Coronary artery (tissue), 2 donors: ENCODE data around the gene NOL9.
"Not testable (repeated sequence)": the region's sequence is repeated elsewhere in the genome, so short reads cannot be mapped to it uniquely, and the experiment has no call there.

Experiments used
- DNase-seq: peaks from one replicate; pipeline ENCODE4 v3.0.0-alpha.2; 2017; ENCODE audit warnings: low spot score
- H3K27ac ChIP-seq, 2 donors: fragments of 200-600 bp; sonication (generic); one replicate each; pipeline ENCODE4 v1.5.1; 2016 to 2019
- H3K4me3 ChIP-seq: fragments of 200-600 bp; sonication (generic); 2 replicates; pipeline ENCODE4 v1.5.1; 2016; ENCODE audit warnings: mild to moderate bottlenecking, moderate library complexity
- CTCF ChIP-seq: fragments of 200-600 bp; sonication (generic); IDR thresholded peaks from one replicate; pipeline ENCODE4 v1.5.1; 2019; ENCODE audit warnings: antibody characterized with exemption

NOL9 gene

GRCh38 chr1:6495041-6495441, 59.3 kb downstream of the NOL9 start:
- Histone ChIP-seq H3K4me3 (no peak overlapping the region), H3K27ac (no peak overlapping the region)
- no peak for DNase-seq
- TF ChIP-seq CTCF: no peak

DNA sequence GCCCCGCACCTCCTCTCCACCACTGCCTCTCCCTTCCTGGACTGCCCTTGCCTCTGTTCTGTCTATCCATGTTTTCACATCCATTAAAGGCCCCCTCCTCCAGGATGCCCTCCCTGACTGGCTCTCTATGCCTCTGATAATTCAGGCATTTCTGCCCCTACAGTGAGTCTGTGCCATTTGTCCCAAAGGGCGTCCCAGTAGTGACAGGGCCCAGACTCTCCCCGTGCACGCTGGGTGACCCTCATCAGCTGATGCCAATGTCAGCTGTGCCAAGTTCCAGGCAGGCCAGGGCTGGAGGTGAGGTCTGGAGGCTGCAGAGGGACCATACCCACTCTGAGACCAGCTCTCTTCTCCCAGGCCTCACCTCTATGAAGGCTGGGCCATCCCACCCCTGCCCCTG, 59.7 kb downstream of the NOL9 start:
- no peak for DNase-seq
- Histone ChIP-seq H3K4me3 (no peak overlapping the region), H3K27ac (no peak overlapping the region)
- no peak for TF ChIP-seq CTCF

GRCh38 chr1:6493834-6494223, 60.5 kb downstream of the NOL9 start:
- H3K4me3 ChIP-seq: not testable (repeated sequence)

GRCh38 chr1:6491966-6492365, 62.3 kb downstream of the NOL9 start:
- DNase-seq: no peak
- no peak overlapping the region for H3K4me3 ChIP-seq
- peak overlapping the region in 1 of 2 donors; percentile 42 for H3K27ac ChIP-seq
- no peak for TF ChIP-seq CTCF

More at GRCh38 chr1:6493834-6494223, 60.5 kb downstream of the NOL9 start:
- DNase-seq, H3K27ac ChIP-seq: not testable (repeated sequence)

GRCh38 chr1:6491480-6491962, 62.8 kb downstream of the NOL9 start, which contains the start of gene PLEKHG5:
Gene PLEKHG5 (minus strand): TSS chr1:6491667. CDS start chr1:6477571, 14,096 bp downstream.
- no peak for DNase-seq
- TF ChIP-seq CTCF: no peak
- peak within 1 kb of the TSS; percentile 75 for H3K4me3 ChIP-seq

DNA sequence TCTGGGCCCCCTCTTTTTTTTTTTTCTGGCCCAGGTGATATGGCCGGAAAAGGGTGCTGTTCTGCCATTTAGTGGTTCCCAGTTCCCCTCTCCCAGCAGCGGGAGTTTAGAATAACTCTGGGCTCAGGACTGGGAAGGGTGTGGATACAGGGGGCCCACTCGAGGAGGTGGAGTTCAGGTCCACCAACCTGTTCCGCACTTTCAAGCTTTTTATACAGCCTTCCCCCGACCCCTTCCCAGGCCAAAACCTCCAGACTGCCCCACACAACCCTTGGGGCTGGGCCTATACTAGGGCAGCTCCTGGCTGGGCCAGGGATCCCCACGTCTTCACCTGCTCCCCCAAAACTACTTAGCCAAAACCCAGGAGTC, 63.2 kb downstream of the NOL9 start:
- TF ChIP-seq CTCF: no peak
- peak overlapping the region; percentile 75 for H3K4me3 ChIP-seq
- DNase-seq: no peak
- H3K27ac ChIP-seq: peak overlapping the region in 1 of 2 donors; percentile 42

More at GRCh38 chr1:6491480-6491962, 62.8 kb downstream of the NOL9 start, which contains the start of gene PLEKHG5:
- peak within 1 kb of the TSS in 1 of 2 donors; percentile 42 for H3K27ac ChIP-seq

GRCh38 chr1:6490181-6491080, 63.9 kb downstream of the NOL9 start:
- TF ChIP-seq CTCF: peak; percentile 0
- DNase-seq: no peak
- peak overlapping the region in 1 of 2 donors; percentile 30 for H3K27ac ChIP-seq

More at GRCh38 chr1:6490181-6491080, 63.9 kb downstream of the NOL9 start:
- H3K4me3 ChIP-seq: peak overlapping the region; percentile 75
